Occipital lobe (tissue), 2 donors: ENCODE measurements around the gene ARSA. TPM values are rescaled to one million over a fixed set of nuclear protein-coding genes. Genes with fewer than 3 reads are reported as not detected.
A peak's percentile ranks its signal among the peaks of the same experiment; 100 is the strongest.
"Not testable (repeated sequence)": the region's sequence is repeated elsewhere in the genome, so short reads cannot be mapped to it uniquely, and the experiment has no call there.

ENCODE experiments used
- DNase-seq: peaks from one replicate; lab custom pipeline; 2025; lab: John Stamatoyannopoulos, UW
- total RNA-seq: library from RNA; depleted of rRNA; stranded (reverse); fragments of >200 nt; gene quantifications from one replicate; pipeline ENCODE4 v1.2.3, GENCODE V29; 2014

ARSA gene
- 6.9 TPM for total RNA-seq

GRCh38 chr22:50627642-50628542, at the start of gene ARSA:
Gene ARSA (minus strand): TSS chr22:50628152. CDS start chr22:50627779, 373 bp downstream.
- peak; percentile 80 for DNase-seq

- DNase-seq = no peak
Observed at GRCh38 chr22:50676661-50677492, 48.9 kb upstream of the ARSA start.

GRCh38 chr22:50676180-50676636, 48.3 kb upstream of the ARSA start:
- DNase-seq = no peak

GRCh38 chr22:50675553-50676179, 47.7 kb upstream of the ARSA start:
- no peak for DNase-seq

- no peak for DNase-seq
Observed at GRCh38 chr22:50674606-50675552, 46.9 kb upstream of the ARSA start.

DNA sequence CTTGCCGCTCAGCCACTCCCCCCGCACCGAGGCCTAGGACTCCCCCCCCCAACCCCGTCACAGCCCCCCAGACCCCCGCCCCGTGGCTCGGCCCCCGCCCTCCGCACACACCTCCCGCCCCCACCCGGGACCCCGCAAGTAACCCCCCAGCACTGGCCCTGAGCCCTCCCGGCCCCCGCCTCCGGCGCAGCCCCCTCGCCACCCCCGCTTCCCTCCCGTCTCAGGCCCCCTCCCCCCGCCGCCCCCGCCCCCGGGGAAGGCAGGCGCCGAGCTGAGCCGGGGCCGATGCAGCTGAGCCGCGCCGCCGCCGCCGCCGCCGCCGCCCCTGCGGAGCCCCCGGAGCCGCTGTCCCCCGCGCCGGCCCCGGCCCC, 46.2 kb upstream of the ARSA start:
- no peak for DNase-seq

DNA sequence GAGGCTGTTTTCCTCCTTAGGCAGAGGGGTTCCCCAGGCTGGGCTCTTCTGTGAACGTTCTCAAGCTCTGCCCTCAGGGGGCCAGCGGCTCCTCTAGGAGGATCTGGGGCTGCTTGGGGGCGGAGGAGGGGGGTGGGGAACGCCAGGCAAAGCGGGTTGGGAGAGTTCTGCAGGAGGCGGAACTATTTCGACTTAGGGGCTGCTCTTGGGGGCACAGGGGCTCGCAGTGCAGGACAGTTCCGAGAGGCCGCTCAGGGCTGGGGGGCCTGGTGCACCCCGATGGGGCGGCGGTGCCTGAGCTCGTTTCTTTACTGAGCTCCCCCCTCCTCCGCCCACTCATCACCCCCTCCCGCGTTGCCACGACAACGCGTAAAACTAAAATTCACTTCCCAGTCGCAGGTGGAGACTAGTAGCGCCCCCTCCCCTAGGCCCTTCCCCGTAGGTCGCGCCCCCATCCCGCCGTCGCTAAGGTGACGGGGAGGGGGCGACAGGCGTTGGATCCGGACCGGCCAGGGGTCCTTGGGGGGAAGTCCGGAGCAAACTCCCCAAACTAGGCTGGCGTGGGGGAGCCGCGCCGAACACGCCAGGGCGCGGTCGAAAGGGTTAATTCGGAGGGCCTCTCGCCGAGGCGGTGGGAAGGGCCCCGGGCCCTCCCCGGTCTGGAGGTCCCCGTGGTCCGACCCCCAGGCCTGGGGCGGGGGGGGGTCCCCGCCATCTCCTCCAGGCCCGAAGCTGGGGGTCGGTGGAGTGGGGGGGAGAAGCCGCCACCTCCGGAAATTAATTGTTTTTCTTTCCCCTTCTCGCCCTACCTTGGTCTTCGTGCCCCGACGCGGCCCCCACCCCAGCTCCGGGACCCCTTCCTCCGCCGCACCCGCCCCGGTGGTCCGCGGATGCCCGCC, 45.5 kb upstream of the ARSA start:
- no peak for DNase-seq

DNA sequence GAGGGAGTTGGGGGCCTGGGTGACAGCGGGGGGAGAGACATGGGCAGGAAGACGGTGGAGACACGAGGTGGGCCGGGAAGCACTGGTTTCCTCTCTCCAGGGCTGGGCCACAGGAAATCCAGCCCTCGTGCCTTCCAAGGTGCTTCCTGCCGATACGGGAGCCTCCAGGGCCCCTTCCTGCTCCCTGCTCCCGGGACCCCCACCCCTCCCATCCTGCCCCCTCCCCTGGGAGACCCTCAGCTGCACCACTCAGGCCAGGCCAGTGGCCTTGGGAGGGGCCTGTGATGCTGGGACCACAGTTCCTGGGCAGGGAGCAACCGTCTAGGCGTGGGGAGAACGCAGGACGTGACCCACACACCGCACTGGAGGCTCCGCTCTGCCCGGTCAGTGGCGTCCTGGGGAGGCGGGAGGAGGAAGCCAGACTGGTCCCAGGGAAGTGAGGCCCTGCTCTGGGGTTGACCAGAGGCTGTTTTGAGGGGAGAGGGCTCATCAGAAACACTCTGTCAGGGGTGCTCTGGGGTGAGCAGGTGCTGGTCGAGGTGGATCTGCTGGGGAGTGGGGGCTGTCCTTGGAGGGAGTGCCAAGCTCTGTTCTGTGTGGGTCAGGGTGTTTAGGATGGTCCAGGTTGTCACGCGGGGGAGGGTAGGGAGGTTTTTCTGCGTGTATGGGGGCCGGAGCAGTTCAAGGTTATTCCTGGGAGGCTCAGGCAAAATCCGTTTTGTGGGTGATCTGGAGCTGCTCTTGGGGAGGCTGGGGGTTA, 44.7 kb upstream of the ARSA start, which contains the start of gene SHANK3:
SHANK3 (plus strand) TSS at position 353 of the 760 bp plus-strand sequence.
- no peak for DNase-seq

DNA sequence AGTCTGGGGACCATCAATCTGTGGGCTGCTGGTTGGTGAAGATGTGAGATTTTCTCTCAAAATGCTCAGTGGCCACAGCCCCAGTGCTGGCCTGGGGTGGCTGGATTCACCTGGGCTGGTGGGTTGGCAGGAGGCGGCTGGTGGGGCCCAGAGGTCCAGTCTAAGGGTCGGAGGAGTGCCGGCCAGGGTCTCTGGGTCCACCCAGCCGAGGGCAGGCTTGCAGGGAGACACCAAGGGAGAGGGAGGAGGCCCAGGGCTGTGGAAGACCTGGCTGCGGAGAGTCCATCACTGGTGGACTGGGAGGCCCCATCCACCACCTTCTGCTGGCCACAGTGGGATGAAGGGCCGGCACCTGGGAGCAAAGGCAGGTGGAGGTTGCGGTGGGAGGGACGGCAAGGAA, 44.1 kb upstream of the ARSA start:
- no peak for DNase-seq

- DNase-seq = peak; percentile 57
Observed at GRCh38 chr22:50671641-50672040, 43.7 kb upstream of the ARSA start.

- no peak for DNase-seq
Observed at GRCh38 chr22:50670914-50671538, 43.1 kb upstream of the ARSA start.

DNA sequence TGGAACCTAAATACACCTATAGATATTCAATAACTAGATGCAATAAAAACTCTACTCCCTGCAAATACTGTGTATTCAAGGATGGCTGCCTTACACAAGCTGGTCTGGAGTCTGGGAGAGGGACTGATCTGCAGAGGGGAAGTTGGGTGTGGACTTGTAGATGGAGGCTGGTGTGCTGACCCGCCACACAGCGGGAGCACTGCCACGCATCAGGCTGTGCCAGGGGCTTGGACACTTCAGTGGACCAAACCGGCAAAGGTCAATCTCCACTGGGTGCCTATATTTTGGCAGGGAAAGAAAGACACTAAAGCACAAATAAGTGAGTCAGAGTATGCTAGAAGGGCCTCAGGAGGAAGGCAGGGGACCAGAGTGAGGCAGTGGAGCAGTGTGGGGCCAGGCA, 42.6 kb upstream of the ARSA start:
- DNase-seq = no peak

- no peak for DNase-seq
Observed at GRCh38 chr22:50665738-50666137, 37.8 kb upstream of the ARSA start.

GRCh38 chr22:50665212-50665611, 37.3 kb upstream of the ARSA start:
- DNase-seq = no peak

DNA sequence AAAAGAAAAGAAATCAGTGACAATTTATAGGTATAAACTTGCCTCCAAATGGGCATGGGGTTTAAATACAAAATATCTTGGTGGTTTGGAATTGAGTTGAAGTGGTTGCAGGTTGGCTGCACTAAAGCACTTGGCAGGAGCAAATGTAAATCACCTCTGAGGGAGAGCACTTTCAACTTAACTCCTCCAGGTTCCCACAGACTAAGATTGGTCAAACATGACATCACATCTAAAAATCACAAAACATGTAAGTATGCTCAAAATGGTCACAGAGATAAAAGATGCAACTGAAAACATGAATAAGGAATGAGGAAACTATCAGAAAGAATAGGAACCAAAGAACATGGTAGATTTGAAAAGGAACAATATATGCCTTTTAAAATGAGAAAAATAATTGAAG, 32.4 kb upstream of the ARSA start:
- DNase-seq = no peak

- DNase-seq = not testable (repeated sequence)
Observed at GRCh38 chr22:50659711-50660110, 31.8 kb upstream of the ARSA start.

DNA sequence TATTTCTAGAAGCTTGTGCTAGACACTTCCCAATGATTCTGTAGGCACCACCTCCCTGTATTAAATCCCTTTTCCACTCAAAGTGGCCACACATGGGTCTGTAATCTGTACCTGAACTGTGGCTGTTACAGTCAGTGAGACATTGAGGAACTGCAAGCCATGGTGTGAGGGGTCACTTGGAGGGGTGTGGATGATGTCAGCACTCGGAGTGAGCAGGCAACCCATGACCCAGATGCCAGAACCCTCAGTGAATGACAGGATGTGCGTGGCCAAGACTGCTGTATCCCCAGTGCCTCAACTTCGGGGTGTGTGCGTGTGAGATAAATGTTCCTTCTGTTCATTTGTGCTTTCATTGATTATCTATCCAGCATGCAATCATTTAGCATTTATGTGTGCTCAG, 30.0 kb upstream of the ARSA start:
- DNase-seq = no peak
